PFSK-1 (cell line): ENCODE results near the gene MC5R.

Experiments
- FOXP2 ChIP-seq: optimal IDR thresholded peaks from 2 replicates; pipeline ENCODE3; 2011; ENCODE audit warnings: borderline replicate concordance, control low read depth, inconsistent platforms; ENCODE audit not compliant: insufficient read depth; ENCODE audit errors: extremely low read length, extremely low read depth
- POLR2AphosphoS5 ChIP-seq: IDR thresholded peaks from 2 replicates; pipeline ENCODE4 v1.6.1; 2012; ENCODE audit warnings: low read depth, mild to moderate bottlenecking, control low read depth, low read length, moderate library complexity
- TF ChIP-seq, protein P1 (sequence below), 2 experiments: IDR thresholded peaks; 2 replicates each; pipeline versions ENCODE4 v1.6.1 to v1.8.0; 2011 to 2012; ENCODE audit warnings: low read depth in 2 of 2, low read length in 2 of 2, control low read depth in 1 of 2, inconsistent platforms in 1 of 2, mild to moderate bottlenecking in 1 of 2, moderate library complexity in 1 of 2; ENCODE audit not compliant: insufficient read depth in 1 of 2

GRCh38 chr18:13823707-13824395 is at the start of gene MC5R:
- TF ChIP-seq POLR2AphosphoS5 (no peak), FOXP2 (no peak)
- TF ChIP-seq, protein P1, sequence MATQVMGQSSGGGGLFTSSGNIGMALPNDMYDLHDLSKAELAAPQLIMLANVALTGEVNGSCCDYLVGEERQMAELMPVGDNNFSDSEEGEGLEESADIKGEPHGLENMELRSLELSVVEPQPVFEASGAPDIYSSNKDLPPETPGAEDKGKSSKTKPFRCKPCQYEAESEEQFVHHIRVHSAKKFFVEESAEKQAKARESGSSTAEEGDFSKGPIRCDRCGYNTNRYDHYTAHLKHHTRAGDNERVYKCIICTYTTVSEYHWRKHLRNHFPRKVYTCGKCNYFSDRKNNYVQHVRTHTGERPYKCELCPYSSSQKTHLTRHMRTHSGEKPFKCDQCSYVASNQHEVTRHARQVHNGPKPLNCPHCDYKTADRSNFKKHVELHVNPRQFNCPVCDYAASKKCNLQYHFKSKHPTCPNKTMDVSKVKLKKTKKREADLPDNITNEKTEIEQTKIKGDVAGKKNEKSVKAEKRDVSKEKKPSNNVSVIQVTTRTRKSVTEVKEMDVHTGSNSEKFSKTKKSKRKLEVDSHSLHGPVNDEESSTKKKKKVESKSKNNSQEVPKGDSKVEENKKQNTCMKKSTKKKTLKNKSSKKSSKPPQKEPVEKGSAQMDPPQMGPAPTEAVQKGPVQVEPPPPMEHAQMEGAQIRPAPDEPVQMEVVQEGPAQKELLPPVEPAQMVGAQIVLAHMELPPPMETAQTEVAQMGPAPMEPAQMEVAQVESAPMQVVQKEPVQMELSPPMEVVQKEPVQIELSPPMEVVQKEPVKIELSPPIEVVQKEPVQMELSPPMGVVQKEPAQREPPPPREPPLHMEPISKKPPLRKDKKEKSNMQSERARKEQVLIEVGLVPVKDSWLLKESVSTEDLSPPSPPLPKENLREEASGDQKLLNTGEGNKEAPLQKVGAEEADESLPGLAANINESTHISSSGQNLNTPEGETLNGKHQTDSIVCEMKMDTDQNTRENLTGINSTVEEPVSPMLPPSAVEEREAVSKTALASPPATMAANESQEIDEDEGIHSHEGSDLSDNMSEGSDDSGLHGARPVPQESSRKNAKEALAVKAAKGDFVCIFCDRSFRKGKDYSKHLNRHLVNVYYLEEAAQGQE (IDR thresholded peaks at IDR 0.05; ENCODE audit: insufficient read depth in 1 of 2, low read depth in 2 of 2, low read length in 2 of 2): no peak
